HEK293T (cell line): ENCODE results near the gene SERPINA3.

Source experiments
- ARNT ChIP-seq: fragments of 450-650 bp; IDR thresholded peaks from 2 replicates; pipeline ENCODE4 v1.6.1; 2017; ENCODE audit warnings: mild to moderate bottlenecking
- BHLHE40 ChIP-seq: fragments of 450-650 bp; IDR thresholded peaks from 2 replicates; pipeline ENCODE4 v1.6.1; 2016; ENCODE audit warnings: mild to moderate bottlenecking, moderate library complexity, borderline replicate concordance
- CTBP1 ChIP-seq: fragments of 450-650 bp; IDR thresholded peaks from 2 replicates; pipeline ENCODE4 v1.6.1; 2016; ENCODE audit warnings: borderline replicate concordance
- ELF4 ChIP-seq: fragments of 450-650 bp; IDR thresholded peaks from 2 replicates; pipeline ENCODE4 v1.6.1; 2017; ENCODE audit warnings: antibody characterized with exemption
- FOXA1 ChIP-seq: fragments of 450-650 bp; IDR thresholded peaks from 2 replicates; pipeline ENCODE4 v1.6.1; 2016; ENCODE audit warnings: mild to moderate bottlenecking
- FOXK2 ChIP-seq: fragments of 450-650 bp; IDR thresholded peaks from 2 replicates; pipeline ENCODE4 v1.6.1; 2016; ENCODE audit warnings: mild to moderate bottlenecking
- FOXM1 ChIP-seq: fragments of 450-650 bp; IDR thresholded peaks from 2 replicates; pipeline ENCODE4 v1.6.1; 2017; ENCODE audit warnings: mild to moderate bottlenecking, borderline replicate concordance
- HDGF ChIP-seq: fragments of 450-650 bp; IDR thresholded peaks from 2 replicates; pipeline ENCODE4 v1.6.1; 2017; ENCODE audit warnings: antibody characterized with exemption, borderline replicate concordance
- NFRKB ChIP-seq: fragments of 450-650 bp; IDR thresholded peaks from 2 replicates; pipeline ENCODE4 v1.6.1; 2016; ENCODE audit warnings: mild to moderate bottlenecking, moderate library complexity
- PKNOX1 ChIP-seq: fragments of 450-650 bp; IDR thresholded peaks from 2 replicates; pipeline ENCODE4 v1.6.1; 2016
- SP1 ChIP-seq: fragments of 450-650 bp; IDR thresholded peaks from 2 replicates; pipeline ENCODE4 v1.6.1; 2017
- SUZ12 ChIP-seq: fragments of 450-650 bp; IDR thresholded peaks from 2 replicates; pipeline ENCODE4 v1.6.1; 2016; ENCODE audit warnings: mild to moderate bottlenecking
- TARDBP ChIP-seq: fragments of 450-650 bp; IDR thresholded peaks from 2 replicates; pipeline ENCODE4 v1.6.1; 2016
- ZNF384 ChIP-seq: fragments of 450-650 bp; IDR thresholded peaks from 2 replicates; pipeline ENCODE4 v1.6.1; 2016

- no peak for TF ChIP-seq NFRKB
- TF ChIP-seq HDGF = no peak
- no peak for TF ChIP-seq SUZ12
- no peak for TF ChIP-seq FOXM1
- no peak for TF ChIP-seq FOXA1
- no peak for TF ChIP-seq SP1
- no peak for TF ChIP-seq FOXK2
- no peak for TF ChIP-seq PKNOX1
- no peak for TF ChIP-seq ZNF384
- no peak for TF ChIP-seq TARDBP
- no peak for TF ChIP-seq ELF4
- TF ChIP-seq CTBP1 = no peak
- TF ChIP-seq ARNT = no peak
- no peak for TF ChIP-seq BHLHE40
These were observed 16.3 kb upstream of the SERPINA3 start for GRCh38 chr14:94595912-94596311.
